GM18519 (cell line): ENCODE data around the gene FHOD1.

Experiments
- ATAC-seq: cut with Tn5 transposase; IDR thresholded peaks from one replicate; pipeline ENCODE4 v1.9.1; 2021; ENCODE audit warnings: mild to moderate bottlenecking, moderate library complexity; ENCODE audit not compliant: unreplicated experiment, low FRiP score

Gene FHOD1

DNA sequence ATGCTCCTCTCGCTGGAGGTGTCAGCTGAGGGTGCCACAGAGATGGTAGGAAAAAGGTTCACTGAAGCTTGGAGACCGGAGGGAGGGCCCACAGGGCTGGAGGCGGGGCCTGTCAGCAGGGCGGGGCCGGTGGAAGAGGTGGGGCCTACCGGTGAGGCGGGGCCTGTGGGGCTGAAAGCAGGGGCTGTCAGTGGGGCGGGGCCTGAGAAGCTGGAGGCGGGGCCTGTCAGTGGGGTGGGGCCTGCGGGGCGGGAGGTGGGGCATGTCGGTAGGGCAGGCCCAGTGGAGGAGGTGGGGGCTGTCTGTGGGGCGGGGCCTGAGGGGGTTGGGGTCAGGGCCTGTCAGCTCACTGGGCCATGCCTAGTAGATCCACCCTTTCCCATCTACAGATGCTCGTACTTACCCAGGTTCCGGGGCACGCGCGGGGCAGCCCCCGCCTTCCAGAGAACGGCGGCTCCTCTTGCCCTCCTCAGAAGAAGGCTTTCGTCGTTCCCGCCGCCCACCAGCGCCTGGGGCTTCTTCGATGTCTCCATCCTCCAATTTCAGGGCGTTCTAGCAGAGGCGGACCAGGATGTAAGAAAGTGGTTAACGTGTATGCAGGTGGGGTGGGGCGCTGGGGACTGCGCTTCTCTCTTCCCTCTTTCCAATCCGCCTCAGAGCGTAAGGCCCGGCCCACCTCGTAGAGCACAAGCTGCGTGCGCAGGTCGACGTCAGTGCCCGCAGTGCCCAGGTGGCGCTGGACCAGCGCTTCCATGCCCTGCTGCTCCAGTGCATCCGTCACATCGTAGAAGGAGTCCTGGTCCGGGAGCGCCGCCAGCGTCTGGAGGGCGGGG lies 10.5 kb downstream of the FHOD1 start:
- ATAC-seq: no peak

DNA sequence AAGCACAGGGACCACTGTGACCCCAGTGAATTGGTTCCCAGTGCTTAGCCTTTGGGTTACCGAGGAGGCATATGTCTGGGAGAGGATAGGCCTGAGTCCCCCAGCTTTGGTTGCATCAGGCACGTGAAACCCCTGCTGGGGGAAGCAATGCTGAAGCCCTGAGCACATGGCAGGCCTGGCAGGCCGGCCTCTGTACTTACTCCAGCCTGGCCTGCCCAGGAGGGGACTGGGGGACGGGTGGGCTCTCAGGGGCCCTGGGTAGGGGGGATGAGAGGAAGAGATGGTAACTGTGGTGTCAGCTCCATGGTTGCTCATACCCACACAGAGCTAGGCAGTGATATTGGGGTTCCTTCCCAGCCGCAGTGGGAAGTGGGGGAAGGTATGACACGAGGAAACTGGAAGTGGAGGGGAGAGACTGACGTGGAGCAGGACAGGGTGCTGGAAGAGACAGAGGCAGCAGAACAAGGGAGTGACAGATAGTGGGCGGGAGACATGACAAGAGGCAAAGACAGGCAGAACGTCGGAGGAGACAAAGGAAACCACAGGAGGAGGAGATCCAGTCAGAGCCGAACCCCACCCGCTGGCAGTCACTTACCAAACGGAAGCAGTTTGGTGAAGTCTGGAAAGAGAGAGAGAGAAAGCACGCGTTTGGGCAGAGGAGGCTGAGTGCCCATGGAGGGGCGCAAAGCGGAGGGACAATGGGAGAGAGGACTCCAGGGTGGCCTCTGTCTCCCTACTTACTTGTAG lies 11.3 kb downstream of the FHOD1 start:
- no peak for ATAC-seq

GRCh38 chr16:67234180-67234597 lies 13.1 kb downstream of the FHOD1 start:
- no peak for ATAC-seq

DNA sequence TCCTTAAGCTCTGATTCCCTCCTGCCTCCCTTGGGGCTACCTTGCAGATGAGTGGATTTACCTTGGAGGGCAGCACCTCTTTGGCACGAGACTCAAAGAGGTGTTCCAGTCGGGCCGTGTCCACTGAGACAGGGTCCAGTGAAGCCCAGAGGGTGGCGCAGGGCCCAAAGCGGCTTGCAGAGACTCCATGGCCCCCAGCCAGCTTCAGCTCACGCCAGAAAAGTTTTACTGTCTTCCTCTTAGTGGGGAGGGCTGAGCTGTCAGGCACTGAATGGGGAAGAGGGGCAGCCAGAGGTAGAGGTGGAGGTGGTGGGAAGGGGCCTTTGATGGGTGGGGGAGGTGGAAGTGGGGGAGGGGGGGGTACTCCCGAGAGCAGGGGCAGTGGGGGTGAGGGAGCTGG lies 13.7 kb downstream of the FHOD1 start:
- ATAC-seq: no peak

DNA sequence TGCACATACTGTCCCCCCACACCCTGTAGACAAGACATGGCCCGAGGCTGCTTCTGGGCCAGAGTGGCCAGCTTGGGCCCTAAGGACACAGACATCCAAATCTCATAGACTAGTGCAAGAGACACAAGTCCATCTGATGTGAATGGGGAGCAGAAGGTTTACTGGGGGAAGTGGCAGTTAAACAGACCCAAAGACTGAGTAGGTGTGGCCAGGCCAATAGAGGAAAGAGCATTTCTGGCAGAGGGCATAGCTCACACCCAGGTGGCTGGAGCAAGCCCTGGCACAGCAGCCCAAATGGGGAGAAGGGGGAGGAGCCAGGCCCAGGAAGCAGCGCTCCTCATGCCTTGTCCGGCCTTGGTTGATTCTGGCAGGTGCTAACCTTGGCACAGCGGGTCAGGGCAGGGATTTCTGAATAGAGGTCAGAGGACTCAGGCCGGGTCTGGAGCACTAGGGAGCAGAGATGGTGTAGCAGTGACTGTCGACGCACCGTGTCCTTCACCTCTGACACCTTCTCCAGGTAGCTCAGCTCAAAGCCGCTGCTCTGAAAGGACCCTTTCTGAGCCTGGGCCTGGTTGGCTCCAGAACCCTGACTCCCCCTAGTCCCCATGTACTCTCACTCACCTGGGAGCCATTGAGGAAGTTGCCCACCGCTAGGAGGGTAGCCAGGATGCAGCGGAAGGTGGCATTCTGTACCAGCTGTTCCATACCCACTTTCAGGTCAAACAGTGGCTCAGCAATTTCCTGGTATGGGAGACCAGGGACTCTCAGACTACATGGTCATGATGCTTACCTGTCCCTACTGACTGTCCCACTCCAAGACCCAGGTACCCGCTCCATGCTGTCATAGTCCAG lies 16.2 kb downstream of the FHOD1 start:
- ATAC-seq: no peak

- ATAC-seq: no peak
These were observed 17.1 kb downstream of the FHOD1 start for GRCh38 chr16:67229906-67230808.

- no peak for ATAC-seq
These were observed 18.4 kb downstream of the FHOD1 start for GRCh38 chr16:67228905-67229304.

- no peak for ATAC-seq
These were observed 19.1 kb downstream of the FHOD1 start for GRCh38 chr16:67228034-67228785.

DNA sequence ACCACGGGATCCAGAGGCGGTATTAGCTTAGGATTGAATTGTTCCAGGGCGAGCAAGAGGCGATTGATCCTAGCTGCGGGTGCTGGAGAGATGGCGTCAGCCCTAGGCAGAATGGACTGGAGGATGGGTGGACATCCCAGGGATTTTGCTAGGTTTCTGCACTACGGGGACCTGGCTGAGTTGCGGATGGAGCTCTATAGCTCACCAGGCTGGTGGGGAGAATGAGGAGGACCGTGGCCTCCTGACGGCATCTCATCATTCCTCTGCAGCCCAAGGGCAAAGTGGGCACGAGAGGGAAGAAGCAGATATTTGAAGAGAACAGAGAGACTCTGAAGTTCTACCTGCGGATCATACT lies 19.7 kb downstream of the FHOD1 start:
- ATAC-seq: no peak

DNA sequence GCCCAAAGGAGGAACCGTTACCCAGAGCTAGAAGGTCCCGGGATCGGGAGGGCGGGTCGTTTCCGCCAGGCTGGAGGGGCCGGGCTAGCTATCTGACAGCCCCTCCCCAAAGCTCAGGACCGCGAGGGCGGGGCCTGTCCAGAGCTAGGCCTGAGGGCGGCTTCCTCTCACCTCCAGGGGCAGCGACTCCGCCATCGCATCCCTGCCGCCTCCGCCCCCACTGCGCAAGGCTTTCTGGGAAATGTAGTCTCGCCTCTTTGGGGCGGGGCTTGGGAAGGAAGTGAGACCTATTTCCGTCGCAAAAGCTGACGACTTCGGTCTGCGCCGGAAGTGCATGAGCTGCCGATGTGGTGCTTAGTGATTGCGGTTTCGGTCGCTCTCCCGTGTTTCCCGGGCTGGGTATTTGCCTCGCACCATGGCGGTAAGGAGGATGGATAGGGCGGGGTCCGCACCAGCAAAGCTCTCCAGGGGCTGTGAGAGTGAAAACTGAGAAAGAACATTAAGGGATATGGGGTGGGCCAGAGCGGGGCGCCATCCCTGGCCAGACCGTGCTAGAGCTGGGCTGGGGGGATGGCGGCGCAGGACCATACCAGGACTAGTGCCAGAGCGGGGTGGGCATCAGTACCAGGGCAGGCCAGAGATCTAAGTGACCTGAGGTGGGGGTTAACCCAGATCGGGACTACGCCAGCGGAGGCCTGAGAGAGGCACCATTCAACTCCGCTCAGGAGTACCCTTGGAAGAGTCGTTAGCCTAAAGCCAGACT lies 20.3 kb downstream of the FHOD1 start, which contains the start of gene TMEM208:
Gene TMEM208 (plus strand): TSS at position 327 of the 763 bp plus-strand sequence. CDS start 89 bp downstream, at position 416.
- peak; percentile 78 for ATAC-seq

DNA sequence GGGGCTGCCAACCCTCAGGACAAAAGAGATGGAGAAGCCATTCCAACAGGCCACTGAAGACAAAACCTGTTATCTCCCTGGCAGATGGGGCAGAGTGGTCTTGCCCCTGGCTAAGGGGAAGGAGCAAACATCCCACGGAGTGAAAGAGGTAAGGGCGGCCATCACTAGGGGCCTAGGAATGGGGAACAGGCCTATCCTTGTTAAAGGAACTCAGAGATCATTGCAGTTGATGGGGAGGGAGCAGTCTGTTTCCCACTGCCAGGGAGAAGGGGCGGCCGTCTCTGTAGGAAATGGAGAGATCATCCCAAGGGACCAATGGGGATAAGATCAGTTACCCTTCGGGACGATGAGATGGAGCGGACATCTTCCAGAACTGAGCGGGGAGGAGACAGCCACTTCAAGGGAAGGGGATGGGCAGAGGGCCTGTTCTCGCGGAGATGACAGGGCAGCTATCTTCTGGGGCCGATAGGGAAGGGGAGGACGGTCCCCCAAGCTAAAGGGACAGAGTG lies 20.9 kb downstream of the FHOD1 start:
- ATAC-seq: no peak

GRCh38 chr16:67223992-67224391 lies 23.3 kb downstream of the FHOD1 start:
- no peak for ATAC-seq

DNA sequence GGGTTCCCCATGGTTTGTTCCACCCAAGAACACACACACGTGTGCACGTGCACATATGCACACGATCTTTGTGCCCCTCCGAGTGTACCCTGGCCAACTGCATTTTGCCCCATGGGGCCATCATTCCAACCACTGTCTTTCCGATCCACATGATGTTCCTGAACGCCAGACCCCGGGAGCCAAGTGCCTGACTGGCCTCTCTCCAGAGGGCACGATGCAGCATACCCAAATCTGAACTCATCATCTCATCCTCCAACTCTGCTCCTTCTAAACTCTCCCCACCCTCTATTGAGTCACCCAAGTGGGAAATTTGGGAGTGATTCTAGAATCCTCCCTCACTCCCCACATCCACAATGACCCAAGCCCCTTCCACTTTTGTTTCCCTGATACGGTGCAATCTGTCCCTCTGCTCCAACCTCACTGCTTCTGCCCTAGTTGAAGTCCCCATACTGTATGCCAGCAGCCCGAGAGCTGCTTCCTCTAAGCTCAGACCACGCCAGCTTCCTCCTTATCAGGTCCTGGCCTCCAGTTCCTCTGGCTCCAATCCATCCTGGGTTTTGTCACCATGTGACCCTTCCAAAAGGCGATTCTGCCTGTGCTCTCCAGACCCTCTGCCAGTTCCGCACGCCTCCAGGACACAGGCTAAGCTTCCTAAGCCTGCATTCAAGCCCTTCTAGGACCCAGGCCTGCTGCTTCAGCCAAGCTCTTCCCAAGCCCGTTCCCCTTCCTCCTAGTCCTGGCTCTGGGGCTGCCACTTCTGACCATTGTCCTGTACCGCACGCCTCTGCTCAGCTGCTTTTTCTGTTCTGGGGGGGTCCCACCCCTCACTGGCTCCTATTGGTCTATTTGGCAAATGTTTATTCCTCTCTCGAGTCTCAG lies 30.4 kb downstream of the FHOD1 start:
- ATAC-seq: no peak

GRCh38 chr16:67215706-67216105 lies 31.6 kb downstream of the FHOD1 start:
- no peak for ATAC-seq

DNA sequence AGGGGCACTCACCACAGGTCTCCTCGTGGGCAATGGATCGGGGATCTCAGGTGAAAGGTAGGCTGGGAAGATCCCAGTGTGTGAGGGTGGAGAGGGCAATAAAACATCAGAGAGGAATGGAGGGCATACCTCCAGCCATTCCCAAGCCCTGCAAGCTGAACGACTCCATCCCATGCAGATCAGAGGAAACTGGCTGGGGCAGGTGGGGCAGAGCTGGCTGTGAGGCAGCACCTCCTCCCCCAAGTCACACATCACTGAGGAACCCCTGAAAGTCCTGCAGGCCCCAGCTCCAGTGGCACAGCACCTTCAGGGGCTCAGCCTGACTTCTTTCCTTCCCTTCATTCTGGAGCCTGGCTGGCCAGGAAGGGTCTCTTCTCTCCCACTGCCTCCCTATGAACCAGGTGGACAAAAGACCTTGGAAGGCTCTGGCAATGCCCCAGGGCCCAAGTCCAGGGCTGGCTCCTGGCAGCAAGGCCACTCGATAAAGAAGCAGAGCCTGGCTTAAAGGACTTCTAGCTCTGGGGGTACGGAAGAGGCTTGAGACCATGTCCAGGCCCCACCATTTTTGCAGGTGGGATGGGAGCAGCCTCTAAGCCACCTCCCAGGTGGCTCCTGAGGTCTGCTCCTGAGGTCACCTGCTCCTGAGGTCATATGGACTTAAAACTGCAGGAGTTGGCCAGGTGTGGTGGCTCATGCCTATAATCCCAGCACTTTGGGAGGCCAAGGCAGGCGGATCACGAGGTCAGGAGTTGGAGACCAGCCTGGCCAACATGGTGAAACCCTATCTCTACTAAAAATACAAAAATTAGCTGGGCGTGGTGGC lies 33.9 kb downstream of the FHOD1 start:
- no peak for ATAC-seq

DNA sequence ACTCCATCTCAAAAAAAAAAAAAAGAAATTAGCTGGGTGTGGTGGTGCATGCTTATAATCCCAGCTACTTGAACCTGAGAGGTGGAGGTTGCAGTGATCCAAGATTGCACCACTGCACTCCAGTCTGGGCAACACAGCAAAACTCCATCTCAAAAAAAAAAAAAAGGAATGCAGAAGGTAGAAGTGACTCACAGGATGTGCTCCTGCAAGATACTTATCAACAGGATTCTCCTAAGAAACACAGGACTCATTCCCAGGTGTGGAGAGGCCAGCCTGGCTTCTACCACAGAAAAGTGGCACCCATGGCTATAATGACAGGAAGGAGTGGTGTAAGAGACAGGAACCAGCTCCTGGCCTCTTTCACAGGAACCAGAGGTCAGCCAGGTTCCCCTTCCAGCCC lies 34.5 kb downstream of the FHOD1 start:
- ATAC-seq: no peak
